Mesodermal cell (in vitro differentiated cells): ENCODE data around the gene ITPK1.
"Not testable (repeated sequence)": the region's sequence is repeated elsewhere in the genome, so short reads cannot be mapped to it uniquely, and the experiment has no call there.

Experiments
- H3K27ac ChIP-seq: 2 replicates; pipeline ENCODE4 v1.7.0; 2013; ENCODE audit warnings: mild to moderate bottlenecking, low read depth, low read length, moderate library complexity; ENCODE audit not compliant: severe bottlenecking
- H3K36me3 ChIP-seq: 2 replicates; pipeline ENCODE4 v1.7.1; 2013; ENCODE audit warnings: mild to moderate bottlenecking, low read length, moderate library complexity; ENCODE audit not compliant: control insufficient read depth, insufficient read depth
- H3K4me1 ChIP-seq: one replicate; pipeline ENCODE4 v1.7.1; 2013; ENCODE audit warnings: mild to moderate bottlenecking, low read length; ENCODE audit not compliant: insufficient read depth, control insufficient read depth, poor library complexity, severe bottlenecking
- H3K4me3 ChIP-seq: 2 replicates; pipeline ENCODE4 v1.7.0; 2013; ENCODE audit warnings: low read length, control low read depth, mild to moderate bottlenecking; ENCODE audit not compliant: insufficient read depth, poor library complexity, severe bottlenecking; ENCODE audit errors: extremely low read depth
- H3K9me3 ChIP-seq: 2 replicates; pipeline ENCODE4 v1.7.1; 2013; ENCODE audit warnings: mild to moderate bottlenecking, low read length, moderate library complexity; ENCODE audit not compliant: control insufficient read depth
- WGBS, 2 experiments: methylation state at CpG; one replicate each; pipeline ENCODE4 v1.1.5; 2013; ENCODE audit warnings: missing lambda C conversion rate in 2 of 2; ENCODE audit not compliant: insufficient coverage in 2 of 2; 5-methylcytosine and 5-hydroxymethylcytosine counted together

ITPK1 gene

GRCh38 chr14:93072659-93073357, 42.9 kb downstream of the ITPK1 start:
- Histone ChIP-seq H3K27ac (no peak overlapping the region), H3K4me3 (no peak overlapping the region), H3K9me3 (no peaks in the 10 kb centered on the region), H3K4me1 (no peaks in the 10 kb centered on the region), H3K36me3 (no peaks in the 10 kb centered on the region)
- 93 to 97% methylated on average over 6 to 8 of the region's 12 CpGs for WGBS, 2 experiments

DNA sequence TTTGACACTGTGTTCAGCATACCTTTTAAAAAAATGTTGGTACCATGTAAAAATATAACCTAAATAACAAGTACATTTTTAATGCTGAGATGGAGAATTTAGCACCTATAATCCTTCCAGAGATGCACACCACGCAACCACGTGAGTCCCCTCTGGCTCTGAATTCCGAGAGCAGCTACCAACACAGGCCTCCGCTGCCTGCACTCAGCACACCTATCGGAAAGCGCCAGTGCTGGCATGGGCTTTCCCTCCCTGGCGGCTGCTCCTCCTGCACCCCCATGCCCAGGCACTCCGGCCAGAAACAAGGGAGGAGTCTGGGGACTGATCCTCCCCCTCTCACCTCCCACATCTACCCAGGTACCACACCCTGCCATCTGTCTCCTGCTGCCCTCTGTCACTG, 47.0 kb downstream of the ITPK1 start:
- Histone ChIP-seq H3K27ac (no peak overlapping the region), H3K4me3 (no peak overlapping the region), H3K36me3 (no peaks in the 10 kb centered on the region), H3K9me3 (no peaks in the 10 kb centered on the region), H3K4me1 (no peaks in the 10 kb centered on the region)
- 96% methylated on average over 5 to 8 of the region's 8 CpGs for WGBS, 2 experiments

- H3K4me1 ChIP-seq = no peaks in the 10 kb centered on the region
- H3K36me3 ChIP-seq = no peaks in the 10 kb centered on the region
- H3K4me3 ChIP-seq = no peak overlapping the region
- WGBS, 2 experiments = 87 to 100% methylated on average over 5 of the region's 5 CpGs
- H3K9me3 ChIP-seq = no peaks in the 10 kb centered on the region
- H3K27ac ChIP-seq = no peak overlapping the region
Observed at GRCh38 chr14:93067088-93067487, 48.6 kb downstream of the ITPK1 start.

GRCh38 chr14:93065272-93065730, 50.4 kb downstream of the ITPK1 start:
- 100% methylated on average over 1 of the region's 2 CpGs; no CpG with 5 or more reads in 1 of the 2 experiments for WGBS, 2 experiments

DNA sequence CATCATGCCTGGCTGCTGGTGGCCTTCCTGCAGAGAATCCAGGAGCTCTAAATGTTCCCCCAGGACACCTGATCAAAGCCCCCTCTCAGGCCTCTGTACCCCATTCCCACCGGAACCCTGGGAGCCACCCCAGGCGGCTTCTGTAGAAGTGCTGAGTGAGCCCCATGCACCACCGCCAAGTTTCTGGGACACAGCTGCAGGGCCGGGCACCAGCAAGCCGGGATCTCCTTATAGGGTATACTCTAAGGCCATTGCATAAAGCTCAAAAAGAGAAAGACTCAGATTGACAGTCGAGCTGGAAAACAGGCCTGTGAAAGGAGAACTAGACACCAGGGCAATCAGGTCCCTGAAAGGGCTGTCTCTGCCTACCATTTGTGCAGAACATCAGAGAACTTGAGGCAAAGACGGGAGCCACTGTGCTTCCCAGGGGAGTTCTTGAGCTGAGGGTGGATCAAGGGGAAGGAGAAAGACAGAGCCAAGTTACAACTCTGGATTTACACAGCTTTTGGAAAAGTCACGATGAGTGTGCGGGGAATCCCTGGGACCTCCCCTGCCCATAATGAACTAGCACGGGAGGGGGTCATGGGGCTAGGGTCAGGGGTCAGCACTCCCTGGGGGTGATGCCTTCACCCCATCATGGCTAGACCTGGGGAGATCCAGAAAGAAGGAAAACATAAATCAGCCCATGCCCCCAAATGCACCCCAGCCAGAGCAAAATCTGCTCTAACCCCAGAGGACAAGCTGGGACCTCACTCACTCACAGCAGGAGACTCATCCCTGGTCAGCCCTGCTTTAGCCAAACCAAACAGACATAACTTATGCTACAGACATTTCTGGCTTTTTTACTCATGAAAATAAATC, 51.1 kb downstream of the ITPK1 start:
- H3K9me3 ChIP-seq = no peaks in the 10 kb centered on the region
- no peaks in the 10 kb centered on the region for H3K36me3 ChIP-seq
- no peak overlapping the region for H3K4me3 ChIP-seq
- 84 to 97% methylated on average over 6 to 9 of the region's 10 CpGs for WGBS, 2 experiments
- H3K4me1 ChIP-seq = peaks cover 5% of the 10 kb centered on the region
- no peak overlapping the region for H3K27ac ChIP-seq

More at GRCh38 chr14:93065272-93065730, 50.4 kb downstream of the ITPK1 start:
- Histone ChIP-seq H3K27ac (no peak overlapping the region), H3K4me3 (no peak overlapping the region), H3K9me3 (no peaks in the 10 kb centered on the region), H3K36me3 (no peaks in the 10 kb centered on the region), H3K4me1 (no peaks in the 10 kb centered on the region)

DNA sequence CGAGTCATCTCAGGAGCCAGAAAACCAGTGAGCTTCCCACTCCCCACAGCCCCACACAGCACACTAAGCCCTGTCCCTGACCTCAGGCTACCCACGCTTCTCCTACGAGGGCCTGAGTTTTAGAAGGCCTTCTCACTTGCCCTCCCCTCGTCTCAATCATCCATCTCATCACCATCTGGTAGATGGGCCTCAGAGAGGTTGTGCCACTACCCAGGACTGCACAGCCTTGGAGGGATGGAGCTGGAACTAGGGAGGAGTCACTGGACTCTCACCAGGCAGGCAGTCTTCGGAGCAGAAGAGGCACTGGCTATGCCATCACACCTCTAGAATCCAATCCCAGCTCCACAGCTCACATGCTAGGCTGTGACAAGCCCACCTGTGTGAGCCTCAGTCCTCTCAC, 52.3 kb downstream of the ITPK1 start:
- Histone ChIP-seq H3K27ac (no peak overlapping the region), H3K4me1 (peaks cover 5% of the 10 kb centered on the region), H3K4me3 (no peak overlapping the region), H3K36me3 (no peaks in the 10 kb centered on the region), H3K9me3 (no peaks in the 10 kb centered on the region)
- WGBS, 2 experiments = 90% methylated on average over 2 to 3 of the region's 5 CpGs

- 88 to 95% methylated on average over 9 to 10 of the region's 10 CpGs for WGBS, 2 experiments
- Histone ChIP-seq H3K27ac (no peak overlapping the region), H3K36me3 (no peaks in the 10 kb centered on the region), H3K4me1 (peaks cover 5% of the 10 kb centered on the region), H3K9me3 (no peaks in the 10 kb centered on the region), H3K4me3 (no peak overlapping the region)
Observed at GRCh38 chr14:93062890-93063289, 52.8 kb downstream of the ITPK1 start.

GRCh38 chr14:93062013-93062412, 53.7 kb downstream of the ITPK1 start:
- not testable (repeated sequence) for H3K4me1 ChIP-seq, H3K27ac ChIP-seq, H3K9me3 ChIP-seq, H3K4me3 ChIP-seq, H3K36me3 ChIP-seq
- WGBS, 2 experiments = 85 to 91% methylated on average over 8 to 11 of the region's 12 CpGs

- peaks cover 10% of the 10 kb centered on the region for H3K4me1 ChIP-seq
- no peaks in the 10 kb centered on the region for H3K36me3 ChIP-seq
- H3K9me3 ChIP-seq = no peaks in the 10 kb centered on the region
- 100% methylated on average over 2 of the region's 4 CpGs; no CpG with 5 or more reads in 1 of the 2 experiments for WGBS, 2 experiments
- H3K4me3 ChIP-seq = no peak overlapping the region
- H3K27ac ChIP-seq = no peak overlapping the region
Observed at GRCh38 chr14:93061380-93062012, 54.2 kb downstream of the ITPK1 start.

DNA sequence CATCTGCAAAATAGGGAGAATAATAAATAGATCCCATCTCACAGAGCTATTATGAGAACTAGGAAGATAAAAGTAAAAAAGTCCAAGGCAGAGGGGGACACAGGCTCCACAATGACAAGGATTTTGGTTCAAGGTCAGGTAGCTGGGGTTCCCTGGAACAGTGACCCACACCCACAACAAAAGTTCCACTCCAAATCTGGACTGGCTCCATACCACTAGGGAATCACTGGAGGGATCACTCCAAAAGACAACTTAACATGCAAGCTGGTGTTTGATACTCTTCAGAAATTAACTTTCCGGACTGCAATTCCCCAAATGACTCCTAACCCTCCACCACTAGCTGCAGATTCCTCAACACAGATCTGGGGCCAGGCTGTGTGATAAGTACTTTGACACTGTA, 54.9 kb downstream of the ITPK1 start:
- H3K36me3 ChIP-seq = no peaks in the 10 kb centered on the region
- WGBS, 2 experiments = 80 to 86% methylated on average over 1 of the region's 1 CpG
- H3K27ac ChIP-seq = no peak overlapping the region
- H3K4me3 ChIP-seq = no peak overlapping the region
- H3K9me3 ChIP-seq = no peaks in the 10 kb centered on the region
- peaks cover 14% of the 10 kb centered on the region for H3K4me1 ChIP-seq
